ES-I3 (cell line): ENCODE measurements around the gene RASEF.

Experiments
- H3K36me3 ChIP-seq: 2 replicates; pipeline ENCODE4 v1.6.1; 2013; ENCODE audit warnings: mild to moderate bottlenecking, low read length, control low read depth, moderate library complexity; ENCODE audit not compliant: insufficient read depth
- H3K4me1 ChIP-seq: 2 replicates; pipeline ENCODE4 v1.6.1; 2013; ENCODE audit warnings: mild to moderate bottlenecking, control low read depth, low read length; ENCODE audit not compliant: insufficient read depth
- H3K9ac ChIP-seq: 2 replicates; pipeline ENCODE4 v1.6.1; 2013; ENCODE audit warnings: low read depth, mild to moderate bottlenecking, low read length, moderate library complexity
- H3K9me3 ChIP-seq: 2 replicates; pipeline ENCODE4 v1.6.1; 2013; ENCODE audit warnings: mild to moderate bottlenecking, low read length, moderate library complexity; ENCODE audit not compliant: control insufficient read depth, insufficient read depth

The RASEF gene

DNA sequence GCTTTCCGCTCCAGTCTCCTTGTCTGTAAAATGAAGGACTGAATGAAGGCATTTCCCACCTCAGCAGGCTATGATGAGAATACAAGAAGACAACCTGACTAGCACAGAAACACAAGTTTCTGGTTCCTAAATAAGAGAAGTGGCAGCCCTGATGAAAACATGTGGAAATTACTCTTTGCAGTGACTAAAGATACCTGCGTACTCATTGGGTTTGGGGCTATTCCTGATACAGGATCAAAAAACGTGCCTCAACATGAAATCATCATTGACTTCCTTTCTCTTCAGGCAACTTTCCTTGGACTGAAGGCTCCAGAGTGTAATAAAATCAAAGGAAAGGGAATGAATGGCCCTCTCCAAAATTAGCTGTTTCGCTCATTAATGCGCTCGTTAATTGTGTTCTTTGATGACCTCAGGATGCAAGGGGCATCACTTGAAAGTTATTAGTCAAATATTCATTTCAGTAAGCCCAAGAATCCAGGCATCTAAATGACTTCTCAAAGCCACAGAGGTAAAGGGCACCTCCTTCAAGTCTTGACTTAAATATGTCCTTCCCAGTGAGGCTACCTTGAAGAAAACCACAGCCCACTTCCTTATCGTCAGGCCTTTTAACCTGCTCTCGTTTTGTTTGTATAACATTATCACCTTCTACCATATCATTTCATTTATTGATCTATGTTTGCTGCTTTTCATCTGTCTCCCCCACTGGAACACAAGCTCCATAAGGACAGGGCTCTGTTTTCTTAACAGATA, 68.9 kb downstream of the RASEF start:
- H3K9ac ChIP-seq: no peak overlapping the region
- H3K36me3 ChIP-seq: no peaks in the 10 kb centered on the region
- no peaks in the 10 kb centered on the region for H3K9me3 ChIP-seq
- H3K4me1 ChIP-seq: no peaks in the 10 kb centered on the region

DNA sequence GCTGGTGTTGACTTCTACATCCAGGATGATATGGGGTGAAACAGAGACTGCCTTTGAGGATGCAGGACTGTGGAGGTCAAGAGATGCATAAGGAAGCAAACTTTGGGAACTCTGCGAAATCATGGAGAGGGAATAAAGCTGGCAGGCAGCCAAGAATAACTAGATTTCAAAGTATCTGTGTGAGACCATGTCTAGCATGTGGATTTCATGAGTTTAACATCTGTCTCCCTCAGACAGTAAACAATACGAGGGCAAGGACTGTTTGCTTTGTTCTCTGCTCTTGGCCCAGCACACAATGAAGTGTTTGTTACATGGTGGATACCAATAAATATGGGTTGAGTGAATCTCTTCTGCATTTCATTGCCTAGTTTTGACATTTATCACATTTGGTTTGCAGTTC, 71.3 kb downstream of the RASEF start:
- Histone ChIP-seq H3K4me1 (no peaks in the 10 kb centered on the region), H3K9ac (no peak overlapping the region), H3K36me3 (no peaks in the 10 kb centered on the region), H3K9me3 (no peaks in the 10 kb centered on the region)

DNA sequence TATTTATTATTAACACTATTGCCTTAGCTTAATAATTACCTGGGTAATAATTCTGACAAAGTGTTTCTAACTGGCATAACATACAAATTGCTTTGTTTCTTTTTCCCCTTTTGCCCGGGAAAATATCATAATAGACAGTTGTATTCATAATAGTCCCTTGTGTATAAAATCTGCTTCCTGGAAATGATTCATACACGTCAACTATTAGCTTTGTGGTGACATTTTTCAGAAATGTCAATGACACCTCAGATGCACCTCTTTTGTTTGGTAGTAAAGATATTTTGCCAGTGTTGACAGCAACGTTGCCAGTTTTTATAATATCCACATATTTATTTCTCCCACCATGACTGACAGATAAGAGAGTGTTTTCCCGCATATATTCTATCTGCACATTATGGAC, 73.0 kb downstream of the RASEF start:
- no peaks in the 10 kb centered on the region for H3K36me3 ChIP-seq
- H3K9me3 ChIP-seq: no peaks in the 10 kb centered on the region
- no peaks in the 10 kb centered on the region for H3K4me1 ChIP-seq
- no peak overlapping the region for H3K9ac ChIP-seq

DNA sequence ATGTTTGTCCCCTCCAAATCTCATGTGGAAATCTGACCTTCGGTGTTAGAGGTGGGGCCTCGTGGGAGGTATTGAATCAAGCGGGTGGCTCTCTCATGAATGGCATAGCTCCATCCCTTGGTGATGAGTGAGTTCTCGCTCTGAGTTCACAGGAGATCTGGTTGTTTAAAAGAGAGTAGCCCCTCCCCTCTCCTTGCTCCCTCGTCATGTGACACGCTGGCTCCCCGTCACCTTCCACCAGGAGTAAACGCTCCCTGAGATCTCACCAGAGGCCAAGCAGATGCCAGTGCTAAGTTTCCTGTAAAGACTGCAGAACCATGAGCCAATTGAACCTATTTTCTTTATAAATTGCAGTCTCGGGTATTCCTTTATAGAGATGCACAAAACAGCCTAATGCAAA, 74.5 kb downstream of the RASEF start:
- Histone ChIP-seq H3K4me1 (no peaks in the 10 kb centered on the region), H3K9ac (no peak overlapping the region), H3K9me3 (no peaks in the 10 kb centered on the region), H3K36me3 (no peaks in the 10 kb centered on the region)

DNA sequence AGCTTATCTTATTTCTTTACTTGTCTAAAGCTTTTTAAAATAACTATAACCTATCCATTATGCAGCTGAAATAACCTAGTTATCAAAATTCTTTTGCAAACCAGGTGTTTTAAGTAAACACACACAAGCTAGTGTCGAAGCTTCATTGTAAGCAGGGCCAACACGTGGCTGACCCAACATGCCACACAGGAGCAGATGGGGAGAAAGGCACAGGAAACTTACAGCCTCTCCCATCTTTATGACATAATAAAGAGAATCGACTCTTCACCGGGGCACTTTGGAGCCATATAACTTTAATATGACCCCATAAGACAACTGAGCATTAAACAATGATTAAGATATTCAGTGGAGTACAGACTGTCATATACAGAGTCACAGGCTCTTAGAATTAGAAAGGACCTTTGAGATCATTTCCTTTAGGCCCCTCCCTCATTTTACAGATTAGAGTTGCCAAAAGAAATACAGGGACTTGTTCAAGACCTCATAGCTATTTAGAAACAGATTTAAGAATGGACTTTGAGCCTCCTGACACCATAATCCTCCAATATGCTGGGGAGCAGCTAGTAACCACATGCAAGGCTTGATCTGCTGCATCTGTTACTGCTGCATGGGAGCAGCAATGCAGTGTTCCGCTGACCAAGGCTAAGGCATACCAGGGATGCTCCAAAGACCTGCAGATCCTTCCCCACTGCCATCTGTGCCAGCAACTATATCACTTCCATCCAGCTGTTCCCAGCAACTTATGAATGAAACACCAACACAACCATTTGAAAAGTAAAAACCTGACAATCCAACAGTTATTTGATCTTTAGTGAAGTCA, 75.4 kb downstream of the RASEF start:
- Histone ChIP-seq H3K36me3 (no peaks in the 10 kb centered on the region), H3K9ac (no peak overlapping the region), H3K9me3 (no peaks in the 10 kb centered on the region), H3K4me1 (no peaks in the 10 kb centered on the region)

DNA sequence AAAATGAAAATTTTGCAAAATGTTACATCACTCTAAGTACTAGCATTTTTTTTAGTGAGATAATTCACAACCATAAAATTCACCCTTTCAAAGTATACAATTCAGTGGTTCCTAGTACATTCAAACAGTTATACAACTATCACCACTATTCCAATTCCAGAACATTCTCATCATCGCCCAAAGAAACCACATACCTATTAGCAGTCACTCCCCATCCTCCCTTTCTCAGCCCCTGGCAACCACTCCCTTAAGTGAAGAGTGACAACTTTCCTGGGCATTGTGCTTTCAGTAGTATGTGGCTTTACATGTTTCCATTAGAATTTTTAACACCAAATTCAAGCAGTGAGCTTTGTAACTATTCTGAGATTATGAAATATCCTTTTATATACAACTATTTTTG, 81.4 kb downstream of the RASEF start:
- Histone ChIP-seq H3K9ac (no peak overlapping the region), H3K4me1 (no peaks in the 10 kb centered on the region), H3K36me3 (no peaks in the 10 kb centered on the region), H3K9me3 (peaks cover under 1% of the 10 kb centered on the region; the same call in 1 of the 2 replicates)

DNA sequence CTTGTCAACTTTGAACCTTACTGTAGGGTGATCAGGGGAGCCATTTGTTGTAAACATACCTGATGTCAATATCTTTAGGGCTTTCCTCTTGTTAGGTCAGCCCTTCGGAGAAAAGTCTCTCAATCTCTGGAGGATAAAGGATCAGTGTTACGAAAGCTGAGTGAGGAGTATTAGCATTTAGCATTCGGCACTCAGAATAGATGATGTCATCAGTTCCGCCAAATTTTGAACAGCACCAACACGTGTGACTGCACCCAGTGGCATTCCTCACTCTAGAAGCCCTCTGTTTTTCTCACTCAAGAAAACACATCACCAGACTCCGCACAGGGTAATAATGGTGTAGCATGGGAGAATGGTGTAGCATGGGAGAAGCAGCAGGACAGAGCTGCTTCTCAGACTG, 87.8 kb downstream of the RASEF start:
- Histone ChIP-seq H3K36me3 (no peaks in the 10 kb centered on the region), H3K4me1 (no peaks in the 10 kb centered on the region), H3K9ac (no peak overlapping the region), H3K9me3 (peaks cover 2% of the 10 kb centered on the region)

DNA sequence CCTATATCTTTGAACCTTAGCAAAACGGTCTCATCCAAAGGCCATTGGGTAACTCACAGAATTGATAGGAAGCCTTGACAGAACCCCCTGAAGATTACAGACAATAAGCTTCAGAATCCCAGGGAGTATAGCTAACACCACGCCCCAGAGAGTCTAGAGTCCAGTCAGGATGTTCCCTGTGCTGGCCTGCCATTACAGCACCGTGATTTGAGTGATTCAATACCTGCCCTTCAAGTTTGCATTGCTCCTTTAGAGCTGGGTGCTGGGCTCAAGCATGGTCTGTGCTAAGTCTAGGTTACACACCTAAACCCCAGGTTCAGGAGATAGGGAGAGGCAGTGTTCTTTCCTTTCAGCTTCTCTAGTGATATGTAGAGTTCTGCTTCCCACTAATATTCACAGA, 90.5 kb downstream of the RASEF start:
- H3K4me1 ChIP-seq: no peaks in the 10 kb centered on the region
- no peak overlapping the region for H3K9ac ChIP-seq
- peaks cover 2% of the 10 kb centered on the region for H3K9me3 ChIP-seq
- no peaks in the 10 kb centered on the region for H3K36me3 ChIP-seq

DNA sequence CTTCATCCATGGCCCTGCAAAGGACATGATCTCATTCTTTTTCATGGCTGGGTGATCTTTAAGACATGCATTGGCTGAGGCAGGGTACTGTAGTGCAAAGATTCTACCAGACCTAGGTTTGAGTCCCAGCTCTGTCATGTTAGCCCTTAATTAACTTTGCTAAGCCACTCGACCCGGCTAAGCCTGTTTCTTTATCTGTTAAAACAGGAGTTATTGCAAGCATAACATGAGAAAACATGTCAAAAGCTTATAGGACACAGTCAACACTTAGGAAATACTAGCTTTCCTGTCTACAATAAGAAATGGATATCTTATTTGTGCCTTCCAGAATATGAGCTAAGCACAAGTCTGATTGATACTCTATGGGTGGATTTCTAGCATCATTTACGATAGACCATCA, 92.6 kb downstream of the RASEF start:
- Histone ChIP-seq H3K9ac (no peak overlapping the region), H3K36me3 (no peaks in the 10 kb centered on the region), H3K4me1 (no peaks in the 10 kb centered on the region), H3K9me3 (no peaks in the 10 kb centered on the region; the same call in 1 of the 2 replicates)

DNA sequence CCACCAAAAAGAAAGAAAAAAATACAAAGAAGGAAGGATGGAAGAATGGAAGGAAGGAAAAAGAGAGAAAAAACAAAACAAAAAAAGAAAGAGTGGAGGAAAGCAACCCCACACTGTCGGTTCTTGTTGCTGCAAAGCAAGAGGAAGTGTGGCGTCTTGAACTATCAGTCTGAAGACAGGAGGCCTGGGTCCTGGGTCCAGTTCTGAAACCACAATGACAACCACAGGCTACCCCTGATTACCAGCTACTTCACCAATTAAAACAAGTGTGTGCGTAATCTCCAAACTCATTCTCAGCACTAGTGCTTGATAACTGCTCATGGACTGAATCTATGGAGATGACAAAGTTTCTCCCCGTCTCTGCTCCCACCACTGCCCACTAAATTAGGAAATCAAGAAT, 93.7 kb downstream of the RASEF start:
- no peaks in the 10 kb centered on the region for H3K4me1 ChIP-seq
- H3K9me3 ChIP-seq: no peaks in the 10 kb centered on the region; the same call in 1 of the 2 replicates
- no peak overlapping the region for H3K9ac ChIP-seq
- H3K36me3 ChIP-seq: no peaks in the 10 kb centered on the region

DNA sequence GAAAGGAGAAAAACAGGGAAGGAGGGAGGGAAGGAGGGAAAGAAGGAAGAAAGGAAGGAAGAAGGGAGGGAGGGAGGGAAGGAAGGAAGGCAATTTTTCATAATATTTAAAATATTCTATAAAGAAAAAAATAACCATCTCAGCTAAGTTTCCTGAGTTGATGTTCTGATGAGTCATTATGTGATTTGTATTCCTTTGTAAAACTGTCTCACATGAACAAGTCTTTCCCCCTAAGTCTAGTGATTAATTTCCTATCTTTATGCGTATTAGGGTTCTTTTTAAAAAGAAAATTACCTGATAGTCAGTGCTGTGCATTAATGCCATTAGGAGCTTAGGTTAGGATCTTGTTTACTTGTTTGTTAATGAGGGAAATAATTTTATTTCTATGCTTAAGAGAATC, 94.1 kb downstream of the RASEF start:
- Histone ChIP-seq H3K36me3 (no peaks in the 10 kb centered on the region), H3K9me3 (no peaks in the 10 kb centered on the region; the same call in 1 of the 2 replicates), H3K4me1 (no peaks in the 10 kb centered on the region), H3K9ac (no peak overlapping the region)

DNA sequence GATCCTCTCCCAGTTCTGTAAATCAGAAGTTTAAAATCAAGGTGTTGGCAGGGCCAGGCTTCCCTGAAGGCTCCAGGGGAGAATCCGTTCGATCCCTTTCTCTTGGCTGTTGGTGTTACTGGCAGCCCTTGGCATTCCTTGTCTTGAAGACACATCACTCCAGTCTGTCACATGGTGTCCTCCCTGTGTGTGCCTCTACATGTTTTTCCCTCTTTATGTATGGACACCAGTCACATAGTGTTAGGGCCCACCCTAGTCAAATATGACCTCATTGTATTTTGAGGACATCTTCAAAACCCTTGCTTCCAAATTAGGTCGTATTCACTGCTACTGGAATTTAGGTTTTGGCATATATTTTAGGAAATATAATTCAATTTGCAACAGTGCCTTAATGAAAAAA, 94.6 kb downstream of the RASEF start:
- H3K36me3 ChIP-seq: no peaks in the 10 kb centered on the region
- H3K9me3 ChIP-seq: no peaks in the 10 kb centered on the region; the same call in 1 of the 2 replicates
- no peak overlapping the region for H3K9ac ChIP-seq
- H3K4me1 ChIP-seq: no peaks in the 10 kb centered on the region

DNA sequence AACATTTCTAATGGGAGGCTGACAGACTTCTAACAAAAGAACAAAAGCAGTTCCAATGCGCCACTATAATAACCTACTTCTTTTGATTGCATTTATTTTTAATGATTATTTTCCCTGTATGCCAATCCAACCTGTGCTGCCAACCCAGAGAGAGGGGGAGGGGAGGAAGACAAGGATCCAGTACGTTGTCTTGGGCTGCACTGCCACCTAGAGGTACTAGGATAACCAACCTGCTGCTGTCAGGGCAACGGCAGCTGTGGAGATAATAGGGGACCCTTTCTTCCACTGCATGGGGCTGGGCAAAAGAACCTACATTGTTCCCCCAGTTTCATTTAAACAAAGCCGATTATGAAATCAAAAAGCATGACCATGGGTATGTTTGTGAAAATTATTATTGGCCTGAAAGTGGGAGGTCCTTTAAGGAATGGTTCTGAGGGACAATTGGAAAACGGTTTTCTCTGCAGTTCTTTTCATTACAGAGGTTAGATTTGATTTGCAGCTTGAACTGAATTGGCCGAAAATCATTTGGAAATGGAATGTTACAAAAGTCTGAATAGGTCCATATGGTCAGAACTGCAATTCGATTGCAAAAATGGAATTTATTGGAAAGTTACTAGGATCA, 101.3 kb downstream of the RASEF start:
- no peak overlapping the region for H3K9ac ChIP-seq
- H3K9me3 ChIP-seq: no peaks in the 10 kb centered on the region
- no peaks in the 10 kb centered on the region for H3K36me3 ChIP-seq
- H3K4me1 ChIP-seq: no peaks in the 10 kb centered on the region; the same call in 1 of the 2 replicates

DNA sequence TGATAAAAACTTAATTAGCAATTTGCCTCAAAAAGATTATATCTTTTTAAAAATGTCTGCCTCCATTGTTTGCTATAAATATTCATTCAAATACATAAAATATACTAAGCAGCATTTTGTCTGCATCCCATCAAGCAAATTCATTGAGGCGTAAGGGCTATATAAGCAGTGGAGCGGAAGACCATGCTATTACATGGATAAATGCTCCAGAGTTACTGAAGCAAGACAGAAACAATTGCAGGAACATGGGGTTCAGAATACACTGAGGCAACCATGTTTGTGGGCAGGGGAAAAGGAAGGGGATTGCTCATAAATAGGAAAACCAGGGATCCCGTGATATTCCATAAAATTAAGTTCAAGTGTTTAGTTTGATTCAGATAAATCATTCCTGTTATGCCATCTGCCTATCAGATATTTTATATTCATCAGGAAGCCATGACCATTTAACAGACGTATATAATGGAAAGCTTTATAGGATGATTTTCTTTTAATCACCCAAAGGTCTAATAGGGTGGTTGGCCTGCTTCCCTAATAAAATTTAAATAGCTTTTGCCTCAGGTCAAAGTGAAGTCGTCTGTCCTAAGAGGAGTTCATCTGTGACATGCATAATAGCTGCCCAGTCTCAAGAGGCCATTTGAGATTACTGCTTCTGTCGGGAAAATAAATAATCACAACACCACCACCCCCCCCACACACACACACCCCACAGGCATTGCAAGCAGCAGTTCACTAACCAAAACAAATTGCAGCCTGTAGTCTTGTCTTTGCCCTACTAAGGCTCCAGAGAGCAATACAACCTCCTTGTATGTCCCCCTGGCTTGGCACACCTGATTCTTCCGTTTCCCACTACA, 105.2 kb downstream of the RASEF start:
- Histone ChIP-seq H3K9me3 (no peaks in the 10 kb centered on the region), H3K9ac (no peak overlapping the region), H3K4me1 (no peaks in the 10 kb centered on the region; the same call in 1 of the 2 replicates), H3K36me3 (no peaks in the 10 kb centered on the region)
